Sigmoid colon (tissue), 7 donors: ENCODE data around the gene RASSF10. TPM values are rescaled to one million over a fixed set of nuclear protein-coding genes. Genes with fewer than 3 reads are reported as not detected.

Experiments
- DNase-seq: peaks from one replicate; pipeline ENCODE4 v3.0.0-alpha.2; 2019
- H3K27ac ChIP-seq, 4 donors: fragments of 200-600 bp; sonication (generic); one replicate each; pipeline ENCODE4 v1.5.1; 2016 to 2019; ENCODE audit warnings: mild to moderate bottlenecking in 1 of 4
- H3K27me3 ChIP-seq, 3 donors: fragments of 200-600 bp; sonication (generic); one replicate each; pipeline ENCODE4 v1.5.1; 2019; ENCODE audit warnings: mild to moderate bottlenecking in 1 of 3
- H3K36me3 ChIP-seq, 4 donors: fragments of 200-600 bp; sonication (generic); one replicate each; pipeline ENCODE4 v1.5.1; 2016 to 2019
- H3K4me1 ChIP-seq, 4 donors: fragments of 200-600 bp; sonication (generic); one replicate each; pipeline ENCODE4 v1.5.1; 2017 to 2019
- H3K4me3 ChIP-seq, 4 donors: fragments of 200-600 bp; sonication (generic); one replicate each; pipeline ENCODE4 v1.5.1; 2017 to 2019; ENCODE audit warnings: mild to moderate bottlenecking in 2 of 4, moderate library complexity in 1 of 4
- H3K9me3 ChIP-seq, 4 donors: fragments of 200-600 bp in 3 of 4; sonication (generic) in 3 of 4; one replicate each; pipeline versions ENCODE4 v1.5.1 to v1.6.1; 2013 to 2019
- EP300 ChIP-seq, 4 donors: sonication (generic); formaldehyde crosslinking; IDR thresholded peaks; one replicate each; pipeline ENCODE4 v1.6.1; 2017; ENCODE audit warnings: antibody characterized with exemption in 4 of 4
- POLR2A ChIP-seq, 2 donors: fragments of 450-650 bp; IDR thresholded peaks; one replicate each; pipeline ENCODE4 v1.6.1; 2016; ENCODE audit warnings: antibody characterized with exemption in 2 of 2, mild to moderate bottlenecking in 2 of 2, moderate library complexity in 2 of 2
- POLR2AphosphoS5 ChIP-seq, 4 donors: sonication (generic); formaldehyde crosslinking; IDR thresholded peaks; one replicate each; pipeline ENCODE4 v1.6.1; 2017; ENCODE audit warnings: antibody characterized with exemption in 4 of 4
- whole genome bisulfite sequencing, 2 donors: extraction: QIAGEN DNeasy Blood & Tissue Kit; methylation state at CpG; one replicate each; pipeline ENCODE4 v1.1.7; 2013; 5-methylcytosine and 5-hydroxymethylcytosine counted together
- intact Hi-C: fragments of 100-400 bp; cut with DNase I; formaldehyde crosslinking; loops from one replicate; pipeline ENCODE4 v1.15.1; 2023
- polyA plus RNA-seq, 3 donors: library from polyadenylated mRNA; stranded (reverse); fragments of 200-250 nt; gene quantifications; one replicate each; pipeline ENCODE4 v1.2.3, GENCODE V29; 2013
- total RNA-seq, 4 donors: library from RNA; depleted of rRNA; stranded (reverse); fragments of >200 nt; gene quantifications; one replicate each; pipeline ENCODE4 v1.1.0, GENCODE V29; 2016
- TF ChIP-seq, protein P1 (sequence below), 4 experiments: fragments of 450-650 bp in 3 of 4; fragments of 200-600 bp in 1 of 4; IDR thresholded peaks; one replicate each; pipeline ENCODE4 v1.5.1; 2016 to 2019; ENCODE audit warnings: antibody characterized with exemption in 4 of 4, mild to moderate bottlenecking in 3 of 4, moderate library complexity in 2 of 4
- donor health status: healthy with polysubstance abuse.
- donor health status: Bipolar disorder and iron deficiency.
- donor health status: healthy.

Gene RASSF10
- total and polyA plus RNA-seq, 7 donors: under 0.01 to 0.60 (median 0.38) TPM; not detected in 3

DNA sequence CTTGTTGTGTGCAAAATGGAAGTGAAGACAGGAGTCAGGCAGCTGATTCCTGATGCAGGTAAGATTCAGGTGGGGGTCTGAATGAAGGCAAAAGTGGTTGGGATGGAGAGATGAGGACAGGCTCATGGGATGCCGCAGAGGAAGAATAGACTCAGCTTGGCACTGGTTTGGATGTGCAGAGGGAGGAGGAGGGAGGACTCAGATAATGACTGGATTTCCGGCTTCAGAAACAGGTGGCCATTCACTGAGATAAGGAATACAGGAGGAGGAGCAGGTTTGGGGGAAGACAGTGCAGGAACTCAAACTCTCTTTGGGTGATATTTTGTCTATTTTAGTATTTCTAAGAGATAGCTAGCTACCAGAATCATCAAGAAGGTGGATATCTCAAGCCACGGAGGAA lies 19.2 kb downstream of the RASSF10 start:
- H3K27ac ChIP-seq: no peak overlapping the region

DNA sequence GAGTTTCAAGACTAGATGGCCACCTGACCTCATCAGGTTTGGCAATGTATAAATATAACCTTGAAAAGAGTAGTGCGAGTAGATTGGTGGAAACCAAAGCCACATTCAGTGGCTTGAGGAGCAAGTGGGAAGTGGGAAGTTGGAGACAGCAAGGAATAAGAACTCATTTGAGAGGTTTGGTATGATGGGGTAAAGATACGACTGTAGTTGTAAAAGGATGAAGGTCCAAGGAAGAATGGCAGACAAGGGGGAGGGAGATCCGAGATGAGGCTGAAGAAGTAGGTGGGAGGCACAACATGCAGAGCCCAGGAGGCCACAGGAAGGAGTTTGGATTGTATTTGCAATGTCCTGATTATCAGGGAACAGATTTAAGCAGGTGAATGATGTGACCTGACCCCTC lies 20.8 kb downstream of the RASSF10 start:
- Histone ChIP-seq H3K27me3 (peaks cover 0 to 7% (median 0%) of the 10 kb centered on the region in 3 donors), H3K4me3 (no peak overlapping the region), H3K27ac (no peak overlapping the region), H3K4me1 (no peaks in the 10 kb centered on the region), H3K9me3 (no peaks in the 10 kb centered on the region), H3K36me3 (no peaks in the 10 kb centered on the region)
- intact Hi-C loops: no loop called here
- no peak for DNase-seq
- 89 to 94% methylated on average over 3 of the region's 3 CpGs for WGBS, 2 donors
- TF ChIP-seq POLR2AphosphoS5 (IDR thresholded peaks at IDR 0.05) (no peak), POLR2A (IDR thresholded peaks at IDR 0.05) (no peak), EP300 (IDR thresholded peaks at IDR 0.05) (no peak)
- TF ChIP-seq, protein P1, sequence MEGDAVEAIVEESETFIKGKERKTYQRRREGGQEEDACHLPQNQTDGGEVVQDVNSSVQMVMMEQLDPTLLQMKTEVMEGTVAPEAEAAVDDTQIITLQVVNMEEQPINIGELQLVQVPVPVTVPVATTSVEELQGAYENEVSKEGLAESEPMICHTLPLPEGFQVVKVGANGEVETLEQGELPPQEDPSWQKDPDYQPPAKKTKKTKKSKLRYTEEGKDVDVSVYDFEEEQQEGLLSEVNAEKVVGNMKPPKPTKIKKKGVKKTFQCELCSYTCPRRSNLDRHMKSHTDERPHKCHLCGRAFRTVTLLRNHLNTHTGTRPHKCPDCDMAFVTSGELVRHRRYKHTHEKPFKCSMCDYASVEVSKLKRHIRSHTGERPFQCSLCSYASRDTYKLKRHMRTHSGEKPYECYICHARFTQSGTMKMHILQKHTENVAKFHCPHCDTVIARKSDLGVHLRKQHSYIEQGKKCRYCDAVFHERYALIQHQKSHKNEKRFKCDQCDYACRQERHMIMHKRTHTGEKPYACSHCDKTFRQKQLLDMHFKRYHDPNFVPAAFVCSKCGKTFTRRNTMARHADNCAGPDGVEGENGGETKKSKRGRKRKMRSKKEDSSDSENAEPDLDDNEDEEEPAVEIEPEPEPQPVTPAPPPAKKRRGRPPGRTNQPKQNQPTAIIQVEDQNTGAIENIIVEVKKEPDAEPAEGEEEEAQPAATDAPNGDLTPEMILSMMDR (IDR thresholded peaks at IDR 0.05): no peak

More for the DNA sequence above, 19.2 kb downstream of the RASSF10 start:
- H3K36me3 ChIP-seq: no peaks in the 10 kb centered on the region
- peaks cover 0 to 7% (median 0%) of the 10 kb centered on the region in 3 donors for H3K27me3 ChIP-seq
- no peak overlapping the region for H3K4me3 ChIP-seq
- intact Hi-C loops: no loop called here
- TF ChIP-seq EP300 (IDR thresholded peaks at IDR 0.05): no peak
- TF ChIP-seq, protein P1 (IDR thresholded peaks at IDR 0.05): no peak
- TF ChIP-seq POLR2AphosphoS5 (IDR thresholded peaks at IDR 0.05): no peak
- TF ChIP-seq POLR2A (IDR thresholded peaks at IDR 0.05): no peak
- H3K9me3 ChIP-seq: no peaks in the 10 kb centered on the region
- DNase-seq: no peak
- H3K4me1 ChIP-seq: no peaks in the 10 kb centered on the region
- 41 to 73% methylated on average over 3 of the region's 3 CpGs for WGBS, 2 donors

DNA sequence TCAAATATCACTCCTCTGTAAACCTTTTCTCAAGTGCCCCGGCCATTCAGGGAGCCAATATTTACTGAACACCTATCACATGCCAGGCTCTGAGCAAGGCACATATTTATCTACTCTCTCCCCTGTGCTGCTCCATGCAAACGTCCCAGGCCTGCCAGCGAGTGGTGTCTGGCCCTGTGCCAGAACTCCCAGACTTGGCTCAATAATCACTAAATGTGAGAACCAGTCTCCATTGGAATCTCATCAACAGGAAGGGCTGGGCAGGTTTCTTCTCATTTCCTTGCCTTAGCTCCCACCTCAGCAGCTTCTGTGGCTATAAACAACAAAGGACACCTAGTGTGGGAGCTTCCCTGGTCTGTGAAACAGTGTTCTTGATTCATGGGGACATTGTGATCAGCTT lies 21.7 kb downstream of the RASSF10 start:
- H3K4me3 ChIP-seq: no peak overlapping the region
- H3K4me1 ChIP-seq: no peaks in the 10 kb centered on the region
- TF ChIP-seq POLR2AphosphoS5 (IDR thresholded peaks at IDR 0.05): no peak
- H3K9me3 ChIP-seq: no peaks in the 10 kb centered on the region
- peaks cover 0 to 7% (median 0%) of the 10 kb centered on the region in 3 donors for H3K27me3 ChIP-seq
- DNase-seq: no peak
- H3K27ac ChIP-seq: no peak overlapping the region
- no peaks in the 10 kb centered on the region for H3K36me3 ChIP-seq
- intact Hi-C loops: no loop called here
- WGBS, 2 donors: 12 to 51% methylated on average over 3 of the region's 3 CpGs

DNA sequence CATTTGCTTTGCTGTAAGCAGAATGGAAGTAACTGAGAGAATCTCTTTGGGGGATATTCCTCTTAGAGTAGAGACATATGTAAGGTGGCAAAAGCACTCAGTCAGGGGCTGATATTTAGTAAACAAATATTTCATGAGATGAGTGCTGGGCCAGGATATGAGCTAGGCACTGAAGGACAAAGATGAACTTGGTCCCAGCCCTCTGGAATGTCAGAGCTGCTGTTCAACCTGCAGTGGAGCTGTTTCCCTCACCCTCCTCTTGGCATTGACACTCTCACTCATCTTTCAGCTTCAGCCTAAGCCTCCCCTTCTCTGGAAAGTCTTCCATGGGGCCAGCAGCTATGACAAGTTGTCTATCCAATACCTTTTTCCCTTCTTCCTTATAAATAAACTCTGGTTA lies 22.2 kb downstream of the RASSF10 start:
- Histone ChIP-seq H3K4me3 (no peak overlapping the region), H3K9me3 (no peaks in the 10 kb centered on the region), H3K27me3 (peaks cover 0 to 7% (median 0%) of the 10 kb centered on the region in 3 donors), H3K36me3 (no peaks in the 10 kb centered on the region), H3K27ac (no peak overlapping the region), H3K4me1 (no peaks in the 10 kb centered on the region)
- no peak for TF ChIP-seq EP300 (IDR thresholded peaks at IDR 0.05)
- no peak for TF ChIP-seq POLR2A (IDR thresholded peaks at IDR 0.05)
- TF ChIP-seq, protein P1 (IDR thresholded peaks at IDR 0.05): no peak
- no peak for TF ChIP-seq POLR2AphosphoS5 (IDR thresholded peaks at IDR 0.05)
- DNase-seq: no peak
- intact Hi-C loops: no loop called here

DNA sequence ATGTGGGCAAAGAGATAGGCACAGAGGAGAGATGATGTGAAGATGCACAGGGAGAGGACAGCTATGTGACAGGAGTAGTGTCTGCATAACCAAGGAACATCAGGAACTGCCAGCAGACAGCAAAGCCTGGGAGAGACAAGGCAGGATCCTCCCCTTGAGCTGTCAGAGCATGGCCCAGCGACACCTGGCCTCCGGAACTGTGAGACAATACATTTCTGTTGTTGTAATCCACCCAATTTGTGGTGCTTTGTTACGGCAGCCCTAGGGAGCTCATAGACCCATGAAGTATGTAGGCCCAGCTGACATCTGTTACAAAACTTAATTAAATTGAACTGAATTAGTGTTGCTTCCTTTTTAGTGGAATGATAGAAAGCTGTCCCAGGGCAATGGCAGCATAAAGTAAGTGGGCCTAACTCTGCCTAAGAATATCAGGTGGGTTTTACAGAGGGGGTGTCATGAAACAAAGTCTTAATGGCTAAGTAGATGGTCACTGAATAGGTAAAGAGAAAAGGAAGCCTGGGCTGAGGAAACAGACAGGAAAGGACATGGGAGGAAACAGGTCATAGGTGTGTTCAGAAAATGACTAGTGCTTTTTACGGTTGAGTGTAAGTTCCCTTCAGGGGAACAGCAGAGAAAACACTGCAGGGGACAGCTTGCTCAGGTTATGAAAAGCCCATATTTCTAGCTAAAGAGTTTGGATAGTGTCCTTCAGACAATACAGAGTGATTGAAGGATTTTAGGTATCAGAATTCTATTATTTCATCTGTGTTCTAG lies 24.8 kb downstream of the RASSF10 start:
- no peak overlapping the region for H3K27ac ChIP-seq
- no peaks in the 10 kb centered on the region for H3K27me3 ChIP-seq
- no peaks in the 10 kb centered on the region for H3K4me1 ChIP-seq
- DNase-seq: no peak
- no peaks in the 10 kb centered on the region for H3K9me3 ChIP-seq
- TF ChIP-seq, protein P1 (IDR thresholded peaks at IDR 0.05): no peak
- TF ChIP-seq EP300 (IDR thresholded peaks at IDR 0.05) (no peak), POLR2A (IDR thresholded peaks at IDR 0.05) (no peak), POLR2AphosphoS5 (IDR thresholded peaks at IDR 0.05) (no peak)
- WGBS, 2 donors: 77 to 83% methylated on average over 4 of the region's 4 CpGs
- intact Hi-C loops: no loop called here
- H3K4me3 ChIP-seq: no peak overlapping the region
- H3K36me3 ChIP-seq: no peaks in the 10 kb centered on the region
